ENCODE measurements around the gene BUD23. TPM values are rescaled to one million over a fixed set of nuclear protein-coding genes. Genes with fewer than 3 reads are reported as not detected.

Gene BUD23
- total and polyA plus RNA-seq, 9 of the 15 experiments (the other 6 are each of a cell fraction or from before 2014, with no cell fraction given), result 79.5 to 270 (median 150) TPM

GRCh38 chr7:73728551-73728950, 45.2 kb downstream of the BUD23 start:
- intact Hi-C loops (cut with micrococcal nuclease), result no loop called here

More at GRCh38 chr7:73728551-73728950, 45.2 kb downstream of the BUD23 start:
- ATAC-seq (no peak), DNase-seq (ENCODE audit: extremely low read depth in 1 of 4, low spot score in 3 of 4) (no peak), FAIRE-seq (no peak)
- no TSS peak for BruUV-seq (replicated peaks)
- no peaks in the 10 kb centered on the region for H3K9me3 ChIP-seq (replicated peaks; ENCODE audit: control insufficient read depth, insufficient read depth, low read depth, low read length)
- no peak overlapping the region for H3K4me3 ChIP-seq
- H3K27me3 ChIP-seq (ENCODE audit: control insufficient read depth in 2 of 2, insufficient read depth in 2 of 2, low read length in 2 of 2), result no peaks in the 10 kb centered on the region; a peak in 1 of 5 replicates
- ChIA-PET CTCF (ENCODE audit: low intra/inter-chr PET ratio) (no interaction called here), POLR2A (interaction anchor here (0.6 to 1.6 kb wide), 4 partner anchors 10 to 236 kb away, joined by 3 to 6 read pairs (median 5); partner anchors contain the start of genes ABHD11 and BAZ1B)
- peak overlapping the region in 1 of 2 experiments; percentile 41; a peak in 1 of 4 replicates for H3K9ac ChIP-seq (ENCODE audit: insufficient read depth in 1 of 2, low read depth in 2 of 2, low read length in 2 of 2)
- no peaks in the 10 kb centered on the region for H3K9me1 ChIP-seq (ENCODE audit: control insufficient read depth, insufficient read depth, low read length)
- H4K20me1 ChIP-seq (replicated peaks; ENCODE audit: control insufficient read depth, insufficient read depth, low read length), result peaks cover 3% of the 10 kb centered on the region; the same call in 1 of the 2 replicates
- H3K36me3 ChIP-seq (ENCODE audit: control insufficient read depth, insufficient read depth, low read length), result no peaks in the 10 kb centered on the region
- TF ChIP-seq HDAC1 (IDR thresholded peaks at IDR 0.05), result no peak
- no peak for TF ChIP-seq MBD1 (CRISPR knock-in tag; IDR thresholded peaks at IDR 0.05)
- no peak for TF ChIP-seq ZNF263 (CRISPR knock-in tag; IDR thresholded peaks at IDR 0.05; ENCODE audit: borderline replicate concordance)
- no peak for TF ChIP-seq TSC22D4 (tag; IDR thresholded peaks at IDR 0.05)
- TF ChIP-seq RBM39 (optimal IDR thresholded peaks at IDR 0.05; ENCODE audit: low read depth, low read length), result no peak
- TF ChIP-seq THAP12 (CRISPR knock-in tag; IDR thresholded peaks at IDR 0.05), result no peak
- no peak for TF ChIP-seq NCOA6 (IDR thresholded peaks at IDR 0.05)
- TF ChIP-seq FOXM1 (IDR thresholded peaks at IDR 0.05; ENCODE audit: low read depth), result no peak
- no peak for TF ChIP-seq FOXM1 (CRISPR knock-in tag; IDR thresholded peaks at IDR 0.05; ENCODE audit: low read depth)
- TF ChIP-seq, protein P1, sequence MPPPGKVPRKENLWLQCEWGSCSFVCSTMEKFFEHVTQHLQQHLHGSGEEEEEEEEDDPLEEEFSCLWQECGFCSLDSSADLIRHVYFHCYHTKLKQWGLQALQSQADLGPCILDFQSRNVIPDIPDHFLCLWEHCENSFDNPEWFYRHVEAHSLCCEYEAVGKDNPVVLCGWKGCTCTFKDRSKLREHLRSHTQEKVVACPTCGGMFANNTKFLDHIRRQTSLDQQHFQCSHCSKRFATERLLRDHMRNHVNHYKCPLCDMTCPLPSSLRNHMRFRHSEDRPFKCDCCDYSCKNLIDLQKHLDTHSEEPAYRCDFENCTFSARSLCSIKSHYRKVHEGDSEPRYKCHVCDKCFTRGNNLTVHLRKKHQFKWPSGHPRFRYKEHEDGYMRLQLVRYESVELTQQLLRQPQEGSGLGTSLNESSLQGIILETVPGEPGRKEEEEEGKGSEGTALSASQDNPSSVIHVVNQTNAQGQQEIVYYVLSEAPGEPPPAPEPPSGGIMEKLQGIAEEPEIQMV (tag; conservative IDR thresholded peaks at IDR 0.05; ENCODE audit: low read depth), result no peak
- TF ChIP-seq CBFA2T3 (IDR thresholded peaks at IDR 0.05), result no peak
- H3K4me1 ChIP-seq (replicated peaks in 1 of 2; ENCODE audit: control insufficient read depth in 2 of 2, insufficient read depth in 2 of 2, low read length in 2 of 2), result peaks cover 10 to 13% of the 10 kb centered on the region in 2 experiments; a peak in 4 of 5 replicates
- 0 out of 2 replicates have a peak overlapping the region, but pooled peaks have one; percentile 34 for H2AFZ ChIP-seq (ENCODE audit: low read depth, low read length)
- no peak overlapping the region for H3K4me2 ChIP-seq (ENCODE audit: insufficient read depth, low read length)
- in situ Hi-C loops (cut with MboI), result no loop called here
- H3K27ac ChIP-seq (ENCODE audit: extremely low read depth, low read depth, low read length), result no peak overlapping the region
- H3K79me2 ChIP-seq (ENCODE audit: control insufficient read depth, insufficient read depth, low read length), result no peaks in the 10 kb centered on the region
- WGBS (ENCODE audit: insufficient coverage, low coverage, missing lambda C conversion rate), result 30% methylated on average over 5 of the region's 5 CpGs
